Subcutaneous abdominal adipose tissue (tissue), 5 donors: ENCODE data around the gene TNFSF12.

Source experiments
- H3K27ac ChIP-seq: one replicate; pipeline ENCODE4 v1.7.0; 2013; ENCODE audit warnings: low read depth, mild to moderate bottlenecking, inconsistent platforms, low read length, moderate library complexity
- H3K27me3 ChIP-seq, 5 donors: one replicate each; pipeline ENCODE4 v1.7.0; 2013; ENCODE audit warnings: low read length in 5 of 5, inconsistent platforms in 1 of 5; ENCODE audit not compliant: control insufficient read depth in 5 of 5, insufficient read depth in 4 of 5
- H3K36me3 ChIP-seq, 5 donors: one replicate each; pipeline ENCODE4 v1.7.0; 2013; ENCODE audit warnings: low read length in 5 of 5; ENCODE audit not compliant: control insufficient read depth in 5 of 5, insufficient read depth in 5 of 5
- H3K4me1 ChIP-seq, 5 donors: one replicate each; pipeline ENCODE4 v1.7.0; 2013; ENCODE audit warnings: low read length in 5 of 5, mild to moderate bottlenecking in 3 of 5, moderate library complexity in 1 of 5; ENCODE audit not compliant: control insufficient read depth in 5 of 5, insufficient read depth in 5 of 5
- H3K4me3 ChIP-seq, 5 donors: one replicate each; pipeline ENCODE4 v1.7.0; 2013; ENCODE audit warnings: low read length in 5 of 5, low read depth in 1 of 5
- H3K9ac ChIP-seq, 5 donors: one replicate each; pipeline ENCODE4 v1.7.0; 2013; ENCODE audit warnings: low read length in 5 of 5, mild to moderate bottlenecking in 4 of 5, moderate library complexity in 3 of 5
- H3K9me3 ChIP-seq, 5 donors: one replicate each; pipeline ENCODE4 v1.7.0; 2013; ENCODE audit warnings: low read length in 5 of 5; ENCODE audit not compliant: control insufficient read depth in 5 of 5
- donor health status: healthy.
- donor health status: healthy.
- donor health status: healthy.
- donor health status: healthy.
- donor health status: healthy.

TNFSF12 gene

GRCh38 chr17:7511108-7511507 is 37.8 kb upstream of the TNFSF12 start:
- H3K27ac ChIP-seq = no peak overlapping the region
- no peak overlapping the region for H3K4me3 ChIP-seq
- H3K9me3 ChIP-seq = no peaks in the 10 kb centered on the region
- peaks cover 0 to 11% (median 6%) of the 10 kb centered on the region in 5 donors for H3K4me1 ChIP-seq
- no peaks in the 10 kb centered on the region for H3K27me3 ChIP-seq
- H3K9ac ChIP-seq = no peak overlapping the region
- H3K36me3 ChIP-seq = peaks cover 0 to 80% (median 78%) of the 10 kb centered on the region in 5 donors

GRCh38 chr17:7512105-7512504 is 36.8 kb upstream of the TNFSF12 start:
- Histone ChIP-seq H3K4me1 (peaks cover 0 to 12% (median 6%) of the 10 kb centered on the region in 5 donors), H3K9me3 (no peaks in the 10 kb centered on the region), H3K27ac (no peak overlapping the region), H3K4me3 (no peak overlapping the region), H3K36me3 (peaks cover 0 to 71% (median 69%) of the 10 kb centered on the region in 5 donors), H3K27me3 (no peaks in the 10 kb centered on the region), H3K9ac (no peak overlapping the region)

- no peak overlapping the region for H3K9ac ChIP-seq
- H3K27ac ChIP-seq = no peak overlapping the region
- H3K9me3 ChIP-seq = no peaks in the 10 kb centered on the region
- H3K36me3 ChIP-seq = peaks cover 0 to 68% (median 62%) of the 10 kb centered on the region in 5 donors
- H3K4me1 ChIP-seq = peaks cover 0 to 12% (median 6%) of the 10 kb centered on the region in 5 donors
- H3K4me3 ChIP-seq = no peak overlapping the region
- no peaks in the 10 kb centered on the region for H3K27me3 ChIP-seq
Measured at GRCh38 chr17:7512824-7513540, 35.9 kb upstream of the TNFSF12 start.

- Histone ChIP-seq H3K9me3 (no peaks in the 10 kb centered on the region), H3K4me3 (no peak overlapping the region), H3K27ac (no peak overlapping the region), H3K9ac (no peak overlapping the region), H3K36me3 (peaks cover 0 to 59% (median 53%) of the 10 kb centered on the region in 5 donors), H3K27me3 (no peaks in the 10 kb centered on the region), H3K4me1 (peaks cover 0 to 12% (median 6%) of the 10 kb centered on the region in 5 donors)
Measured at GRCh38 chr17:7513850-7514419, 34.9 kb upstream of the TNFSF12 start.

GRCh38 chr17:7515911-7516610 is 32.8 kb upstream of the TNFSF12 start:
- Histone ChIP-seq H3K27me3 (no peaks in the 10 kb centered on the region), H3K9ac (no peak overlapping the region), H3K27ac (no peak overlapping the region), H3K9me3 (no peaks in the 10 kb centered on the region), H3K36me3 (peaks cover 0 to 37% (median 32%) of the 10 kb centered on the region in 5 donors), H3K4me3 (no peak overlapping the region), H3K4me1 (peaks cover 0 to 12% (median 6%) of the 10 kb centered on the region in 5 donors)

GRCh38 chr17:7523033-7523432 is 25.8 kb upstream of the TNFSF12 start:
- Histone ChIP-seq H3K9ac (no peak overlapping the region), H3K4me3 (no peak overlapping the region), H3K4me1 (peaks cover 0 to 2% (median 0%) of the 10 kb centered on the region in 5 donors), H3K27ac (no peak overlapping the region), H3K36me3 (no peaks in the 10 kb centered on the region), H3K9me3 (peaks cover 0 to 3% (median under 1%) of the 10 kb centered on the region in 5 donors), H3K27me3 (no peaks in the 10 kb centered on the region)

GRCh38 chr17:7528842-7529241 is 20.0 kb upstream of the TNFSF12 start:
- Histone ChIP-seq H3K4me3 (no peak overlapping the region), H3K4me1 (no peaks in the 10 kb centered on the region), H3K27ac (no peak overlapping the region), H3K9me3 (peaks cover 0 to 19% (median 11%) of the 10 kb centered on the region in 5 donors), H3K9ac (no peak overlapping the region), H3K27me3 (no peaks in the 10 kb centered on the region), H3K36me3 (no peaks in the 10 kb centered on the region)

- H3K27me3 ChIP-seq = no peaks in the 10 kb centered on the region
Measured at GRCh38 chr17:7530023-7530900, 18.6 kb upstream of the TNFSF12 start.

GRCh38 chr17:7538050-7538449 is 10.8 kb upstream of the TNFSF12 start:
- Histone ChIP-seq H3K4me3 (no peak overlapping the region), H3K9ac (no peak overlapping the region), H3K36me3 (no peaks in the 10 kb centered on the region), H3K4me1 (no peaks in the 10 kb centered on the region), H3K27ac (no peak overlapping the region), H3K9me3 (peaks cover 4 to 13% (median 8%) of the 10 kb centered on the region in 5 donors), H3K27me3 (peaks cover 0 to 2% (median 0%) of the 10 kb centered on the region in 5 donors)

More at GRCh38 chr17:7530023-7530900, 18.6 kb upstream of the TNFSF12 start:
- Histone ChIP-seq H3K9ac (no peak overlapping the region), H3K4me3 (no peak overlapping the region), H3K9me3 (peaks cover 0 to 19% (median 11%) of the 10 kb centered on the region in 5 donors), H3K4me1 (no peaks in the 10 kb centered on the region), H3K36me3 (no peaks in the 10 kb centered on the region), H3K27ac (no peak overlapping the region)
